GM13976 (cell line): ENCODE results near the gene RGR.

Experiments
- DNase-seq: peaks from one replicate; pipeline ENCODE4 v3.0.0; 2012; ENCODE audit warnings: low spot score
- CTCF ChIP-seq: IDR thresholded peaks from 2 replicates; pipeline ENCODE4 v1.5.1; 2012; ENCODE audit warnings: borderline replicate concordance, mild to moderate bottlenecking; ENCODE audit not compliant: insufficient read depth; ENCODE audit errors: extremely low read depth, missing control alignments, control extremely low read depth
- in situ Hi-C: fragments of 300-500 bp; cut with MboI; formaldehyde crosslinking; loops from one replicate; pipeline ENCODE4 v1.12.0; 2022; ENCODE audit warnings: low sequenced_read_pairs, mixed read lengths, inconsistent platforms; ENCODE audit not compliant: unreplicated experiment

RGR gene

GRCh38 chr10:84248794-84249193, 3.9 kb downstream of the RGR start:
- no peak for TF ChIP-seq CTCF
- in situ Hi-C loops, result no loop called here

GRCh38 chr10:84254552-84255478, 10.0 kb downstream of the RGR start:
- no peak for DNase-seq
- in situ Hi-C loops, result no loop called here
- no peak for TF ChIP-seq CTCF

More at GRCh38 chr10:84248794-84249193, 3.9 kb downstream of the RGR start:
- DNase-seq, result no peak

- peak; percentile 23 for TF ChIP-seq CTCF
- peak; percentile 66 for DNase-seq
- in situ Hi-C loops, result no loop called here
These were observed 11.9 kb downstream of the RGR start for GRCh38 chr10:84256510-84257342.

GRCh38 chr10:84257343-84258020, 12.6 kb downstream of the RGR start:
- in situ Hi-C loops, result no loop called here
- TF ChIP-seq CTCF, result no peak
- DNase-seq, result no peak

- TF ChIP-seq CTCF, result no peak
- in situ Hi-C loops, result no loop called here
- DNase-seq, result no peak
These were observed 13.3 kb downstream of the RGR start for GRCh38 chr10:84258034-84258695.
